MCF 10A (cell line): ENCODE data around the gene CEBPZOS. TPM values are rescaled to one million over a fixed set of nuclear protein-coding genes. Genes with fewer than 3 reads are reported as not detected.
"Not testable (repeated sequence)": the region's sequence is repeated elsewhere in the genome, so short reads cannot be mapped to it uniquely, and the experiment has no call there.

Source experiments
- BruUV-seq: library from RNA; stranded (reverse); fragments of 400-500 nt; replicated peaks from 2 replicates; lab custom pipeline; 2021; lab: Mats Ljungman, UMichigan
- CTCF ChIA-PET: fragments of 300-600 bp; sonication (Branson Sonifier 250); formaldehyde crosslinking; extraction: SDS; loops from one replicate; lab custom pipeline; 2021; ENCODE audit warnings: antibody characterized with exemption, inconsistent platforms; lab: Yijun Ruan, JAX
- POLR2A ChIA-PET: fragments of 300-600, 350-650 bp; sonication (Branson Sonifier 250); formaldehyde crosslinking; extraction: SDS; loops from one replicate; lab custom pipeline; 2020; ENCODE audit warnings: antibody characterized with exemption, inconsistent platforms; lab: Yijun Ruan, JAX
- DNase-seq: peaks from one replicate; pipeline ENCODE4 v3.0.0-alpha.2; 2018; ENCODE audit not compliant: unreplicated experiment
- H3K27ac Mint-ChIP-seq: one replicate; pipeline ENCODE4 v1.8.0; 2022; ENCODE audit warnings: mild to moderate bottlenecking, low read depth, mixed read lengths; ENCODE audit not compliant: unreplicated experiment
- H3K27me3 Mint-ChIP-seq: one replicate; pipeline ENCODE4 v1.8.0; 2022; ENCODE audit warnings: mixed read lengths; ENCODE audit not compliant: insufficient read depth, unreplicated experiment
- H3K36me3 Mint-ChIP-seq: one replicate; pipeline ENCODE4 v1.8.0; 2022; ENCODE audit warnings: mild to moderate bottlenecking, moderate library complexity, mixed read lengths; ENCODE audit not compliant: insufficient read depth, unreplicated experiment
- H3K4me1 Mint-ChIP-seq: one replicate; pipeline ENCODE4 v1.8.0; 2022; ENCODE audit warnings: mixed read lengths; ENCODE audit not compliant: insufficient read depth, unreplicated experiment
- H3K4me3 Mint-ChIP-seq: one replicate; pipeline ENCODE4 v1.8.0; 2022; ENCODE audit warnings: mild to moderate bottlenecking, moderate library complexity, mixed read lengths; ENCODE audit not compliant: unreplicated experiment
- H3K9me3 Mint-ChIP-seq: one replicate; pipeline ENCODE4 v1.8.0; 2022; ENCODE audit warnings: mixed read lengths; ENCODE audit not compliant: unreplicated experiment
- CTCF ChIP-seq: fragments of 200-600 bp; IDR thresholded peaks from one replicate; pipeline ENCODE4 v1.8.0; 2022; ENCODE audit warnings: antibody characterized with exemption, mild to moderate bottlenecking; ENCODE audit not compliant: unreplicated experiment
- intact Hi-C: fragments of 100-400 bp; cut with micrococcal nuclease; formaldehyde crosslinking; loops from 2 replicates; pipeline ENCODE4 v1.14.1; 2022
- total RNA-seq: library from RNA; stranded (reverse); gene quantifications from 2 replicates; pipeline ENCODE4 v1.2.3, GENCODE V29; 2022

Gene CEBPZOS
- total RNA-seq, 1 experiment from 2014 or later, result 38.5 TPM

- TF ChIP-seq CTCF, result no peak
- peaks cover 73% of the 10 kb centered on the region for H3K36me3 Mint-ChIP-seq
- DNase-seq, result no peak
Observed at GRCh38 chr2:37201766-37202165, 5.5 kb downstream of the CEBPZOS start.

GRCh38 chr2:37203708-37204107 is 7.4 kb downstream of the CEBPZOS start:
- no TSS peak for BruUV-seq
- Mint-ChIP-seq H3K27ac (no peak overlapping the region), H3K36me3 (peaks cover 87% of the 10 kb centered on the region), H3K4me1 (peaks cover 6% of the 10 kb centered on the region), H3K9me3 (peaks cover 25% of the 10 kb centered on the region), H3K4me3 (no peak overlapping the region), H3K27me3 (no peaks in the 10 kb centered on the region)
- no peak for DNase-seq
- ChIA-PET POLR2A (interaction anchor here (1.8 kb wide), 1 partner anchor 10 kb away, joined by 7 read pairs; no protein-coding TSS in a partner anchor), CTCF (interaction anchor here (0.6 to 1.0 kb wide), 2 partner anchors 17 to 807 kb away, joined by 3 to 4 read pairs; no protein-coding TSS in a partner anchor)
- intact Hi-C loops, result no loop called here
- TF ChIP-seq CTCF, result no peak

More at GRCh38 chr2:37201766-37202165, 5.5 kb downstream of the CEBPZOS start:
- BruUV-seq, result no TSS peak
- no peak overlapping the region for H3K4me3 Mint-ChIP-seq
- H3K27me3 Mint-ChIP-seq, result no peaks in the 10 kb centered on the region
- H3K9me3 Mint-ChIP-seq, result peaks cover 15% of the 10 kb centered on the region
- intact Hi-C loops, result no loop called here
- H3K27ac Mint-ChIP-seq, result no peak overlapping the region
- POLR2A ChIA-PET, result no interaction called here
- H3K4me1 Mint-ChIP-seq, result peaks cover 6% of the 10 kb centered on the region
- CTCF ChIA-PET, result interaction anchor here (0.9 to 1.0 kb wide), 2 partner anchors 21 to 33 kb away, joined by 3 read pairs; no protein-coding TSS in a partner anchor

- intact Hi-C loops, H3K4me3 Mint-ChIP-seq, H3K27me3 Mint-ChIP-seq, H3K4me1 Mint-ChIP-seq, DNase-seq, CTCF ChIA-PET, BruUV-seq, H3K27ac Mint-ChIP-seq: not testable (repeated sequence)
- Mint-ChIP-seq H3K36me3 (peaks cover 91% of the 10 kb centered on the region), H3K9me3 (peaks cover 25% of the 10 kb centered on the region)
- POLR2A ChIA-PET, result interaction anchor here (0.7 to 2.2 kb wide), 3 partner anchors 8 to 21 kb away, joined by 3 to 7 read pairs (median 5); no protein-coding TSS in a partner anchor
Observed at GRCh38 chr2:37205071-37205661, 8.9 kb downstream of the CEBPZOS start.

GRCh38 chr2:37205689-37206341 is 9.5 kb downstream of the CEBPZOS start:
- Mint-ChIP-seq H3K4me3 (no peak overlapping the region), H3K4me1 (no peaks in the 10 kb centered on the region), H3K9me3 (peaks cover 25% of the 10 kb centered on the region), H3K36me3 (peaks cover 91% of the 10 kb centered on the region), H3K27ac (no peak overlapping the region), H3K27me3 (no peaks in the 10 kb centered on the region)
- DNase-seq, result no peak
- BruUV-seq, result no TSS peak
- intact Hi-C loops, result no loop called here
- ChIA-PET CTCF (interaction anchor here (0.6 kb wide), 1 partner anchor 1625 kb away, joined by 5 read pairs; no protein-coding TSS in a partner anchor), POLR2A (interaction anchor here (0.9 to 2.2 kb wide), 2 partner anchors 9 to 13 kb away, joined by 3 to 5 read pairs; no protein-coding TSS in a partner anchor)
- TF ChIP-seq CTCF, result no peak

GRCh38 chr2:37206760-37207159 is 10.5 kb downstream of the CEBPZOS start:
- not testable (repeated sequence) for H3K27ac Mint-ChIP-seq
- Mint-ChIP-seq H3K36me3 (peaks cover 93% of the 10 kb centered on the region), H3K9me3 (peaks cover 25% of the 10 kb centered on the region)

More at GRCh38 chr2:37206760-37207159, 10.5 kb downstream of the CEBPZOS start:
- H3K4me3 Mint-ChIP-seq, intact Hi-C loops, BruUV-seq, CTCF ChIA-PET, H3K4me1 Mint-ChIP-seq, H3K27me3 Mint-ChIP-seq, DNase-seq: not testable (repeated sequence)
- POLR2A ChIA-PET, result interaction anchor here (1.6 to 2.2 kb wide), 2 partner anchors 8 kb away, joined by 5 to 6 read pairs; no protein-coding TSS in a partner anchor
